HTR-8/SVneo (cell line): ENCODE data around the gene EPHA6.
A peak's percentile ranks its signal among the peaks of the same experiment; 100 is the strongest.

ENCODE experiments used
- DNase-seq: peaks from one replicate; pipeline ENCODE4 v3.0.0; 2011; ENCODE audit warnings: low spot score, mixed read lengths; ENCODE audit not compliant: insufficient read length
- FAIRE-seq: peaks from 2 replicates; lab custom pipeline; 2011; peaks lifted over from hg19 to GRCh38; lab: Jason Lieb, UNC

EPHA6 gene

DNA sequence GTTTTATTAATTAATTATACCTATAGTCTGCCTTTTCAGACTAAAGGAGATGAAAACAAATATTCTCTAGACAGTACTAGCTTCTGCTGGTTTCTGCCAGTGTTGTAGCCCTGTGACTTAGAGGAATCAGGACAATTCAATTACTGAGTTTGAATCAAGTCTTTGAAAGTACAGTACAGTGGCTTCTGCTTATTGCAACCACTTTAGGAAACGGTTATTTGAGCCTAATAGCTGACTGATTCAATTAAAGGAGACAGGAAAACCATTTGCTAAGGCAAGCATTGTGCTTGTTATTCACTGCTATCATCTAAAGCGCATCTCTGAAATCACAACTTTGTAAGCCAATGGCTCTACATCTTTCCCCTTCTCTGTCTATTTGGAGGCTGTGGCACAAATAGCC is 860.1 kb downstream of the EPHA6 start:
- FAIRE-seq (no peak), DNase-seq (no peak)

DNA sequence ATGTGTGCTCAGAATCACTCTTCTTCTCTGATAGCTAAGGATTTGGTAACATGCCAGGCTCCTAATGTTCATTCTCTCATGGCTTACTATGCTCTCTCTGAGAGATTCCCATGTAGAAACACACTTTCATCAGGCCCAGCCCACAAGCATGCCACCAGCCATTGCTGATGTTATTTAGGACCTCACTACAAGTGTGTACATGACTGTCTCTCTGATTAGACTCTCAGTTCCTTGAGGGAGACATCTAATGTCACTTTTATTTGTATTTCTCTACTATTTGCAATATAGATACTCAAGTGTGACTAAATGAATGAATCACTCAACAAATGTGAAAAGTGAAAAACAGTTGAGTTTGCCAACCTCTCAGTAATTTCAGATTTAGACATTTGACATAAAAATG is 865.8 kb downstream of the EPHA6 start:
- DNase-seq, result no peak
- no peak for FAIRE-seq

DNA sequence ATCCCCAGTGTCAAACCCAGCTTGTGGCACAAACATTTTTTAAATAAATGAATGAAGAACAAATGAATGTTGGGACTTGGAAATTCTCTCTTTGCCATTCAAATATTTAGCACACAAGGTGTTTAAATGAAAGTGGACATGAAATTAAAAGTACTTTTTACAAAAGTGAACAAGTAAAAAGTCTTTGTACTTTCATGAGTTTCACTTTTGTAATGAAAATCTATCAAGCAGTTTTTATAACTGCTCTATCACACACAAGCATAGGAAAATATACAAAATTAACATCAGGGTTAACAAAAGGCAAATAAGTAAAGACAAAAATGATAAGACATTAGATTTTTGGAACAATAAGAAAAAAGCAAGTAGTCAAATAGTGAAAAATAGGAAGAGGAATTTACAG is 866.3 kb downstream of the EPHA6 start:
- FAIRE-seq (no peak), DNase-seq (no peak)

DNA sequence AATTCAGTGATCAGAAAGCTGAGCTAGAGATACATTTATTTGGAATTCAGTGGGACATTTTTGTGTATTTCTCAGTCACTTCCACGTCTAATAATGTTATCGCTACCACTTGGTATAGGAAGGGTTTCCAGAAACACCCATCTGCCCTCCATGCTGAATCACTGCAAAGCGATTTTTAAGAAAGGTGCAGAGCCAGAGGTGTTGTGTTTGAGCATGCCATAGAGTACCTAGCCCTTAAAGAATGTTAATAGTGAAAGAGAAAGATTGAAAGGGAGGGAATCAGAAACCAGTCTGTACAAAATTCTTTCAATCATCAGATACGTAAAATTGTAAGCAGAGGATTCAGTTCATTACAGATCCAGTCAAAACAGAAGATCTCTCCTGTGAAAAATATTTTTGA is 870.1 kb downstream of the EPHA6 start:
- FAIRE-seq (no peak), DNase-seq (no peak)

DNA sequence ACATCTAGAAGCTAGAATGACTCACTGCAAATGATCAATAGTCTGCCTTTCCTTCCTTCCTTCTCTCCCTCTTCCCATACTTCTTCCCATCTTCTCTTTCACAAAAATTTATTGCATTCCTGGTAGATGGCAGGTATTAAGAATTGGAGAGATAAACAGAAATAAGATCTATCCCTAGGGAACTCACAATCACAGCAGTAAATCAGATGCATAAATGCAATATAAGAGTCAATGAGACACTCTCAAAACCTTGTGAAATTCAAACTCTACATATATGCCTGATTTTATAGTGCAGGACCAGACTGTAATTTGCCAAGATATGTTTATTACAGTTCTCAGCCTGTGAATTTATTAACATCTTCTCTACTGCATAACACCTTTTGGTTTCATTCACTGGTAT is 871.9 kb downstream of the EPHA6 start:
- FAIRE-seq (no peak), DNase-seq (no peak)

DNA sequence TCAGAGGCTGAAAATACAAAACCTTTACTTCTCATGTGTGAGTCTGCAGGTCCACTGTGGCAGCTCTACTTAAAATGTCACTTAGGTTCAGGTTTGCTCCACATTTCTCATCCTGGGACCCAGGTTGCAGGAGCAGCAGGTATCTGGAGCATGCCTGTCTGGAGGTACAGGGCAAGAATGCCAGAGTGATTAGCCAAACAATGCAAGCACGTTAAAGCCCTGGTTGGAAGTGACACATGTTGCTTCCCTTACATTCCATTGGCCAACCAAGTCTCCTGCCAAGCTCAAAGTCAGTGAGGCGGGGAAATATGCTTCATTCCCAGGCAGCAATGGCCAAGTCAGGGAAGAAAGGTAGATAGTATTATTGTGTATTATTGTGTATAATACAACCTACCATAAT is 873.3 kb downstream of the EPHA6 start:
- no peak for FAIRE-seq
- DNase-seq, result no peak

DNA sequence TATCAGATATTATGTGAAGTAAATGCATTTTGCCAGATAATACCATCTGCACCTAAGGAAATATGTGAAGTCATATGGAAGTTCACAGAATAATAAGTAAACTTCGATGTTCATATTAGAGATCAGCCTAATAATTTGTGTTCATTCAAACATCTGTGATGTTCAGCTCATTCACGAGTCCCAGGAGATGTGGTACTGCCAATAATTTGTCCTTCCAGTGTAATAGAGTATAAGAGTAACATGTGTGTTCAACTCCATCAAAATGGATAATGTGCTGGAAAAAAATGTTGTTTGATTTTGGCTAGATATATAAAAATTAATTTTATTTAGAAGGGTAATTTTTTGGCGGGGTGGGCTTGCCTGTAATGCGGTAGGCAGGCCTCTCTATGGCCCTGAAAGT is 874.7 kb downstream of the EPHA6 start:
- no peak for FAIRE-seq
- no peak for DNase-seq

DNA sequence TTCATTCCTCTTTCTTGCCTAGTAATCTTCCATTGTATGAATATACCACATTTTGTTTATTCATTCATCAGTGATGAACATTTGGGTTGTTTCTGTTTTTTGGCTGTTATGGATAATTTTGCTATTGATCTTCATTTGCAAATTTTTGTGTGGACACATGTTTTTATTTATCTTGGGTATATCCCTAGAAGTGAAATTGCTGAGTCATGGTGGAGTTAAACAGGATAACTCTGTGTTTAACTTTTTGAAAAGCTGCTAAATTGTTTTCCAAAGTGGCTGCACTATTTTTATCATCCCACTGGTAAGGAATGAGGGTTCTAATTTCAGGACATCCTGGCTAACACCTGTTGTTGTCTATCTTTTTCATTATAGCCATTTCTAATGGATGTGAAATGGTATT is 875.6 kb downstream of the EPHA6 start:
- FAIRE-seq, result no peak

DNA sequence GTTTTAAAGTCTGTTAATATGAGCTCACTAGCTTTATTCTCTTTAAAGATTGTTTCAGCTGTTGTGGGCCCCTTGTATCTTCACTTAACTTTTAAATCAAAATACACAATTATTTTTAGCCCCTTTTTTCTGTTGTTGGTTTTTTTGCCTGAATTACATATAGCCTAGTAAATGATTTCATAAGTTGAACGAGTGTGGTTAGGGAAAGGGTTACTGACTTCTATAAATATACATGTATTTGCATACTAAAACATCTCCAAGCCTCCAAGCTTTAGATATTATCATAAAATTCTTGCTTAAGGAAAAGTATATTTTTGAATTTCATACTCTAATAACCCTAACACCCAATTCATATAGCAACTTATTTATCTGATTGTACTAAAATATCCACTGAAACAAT is 877.0 kb downstream of the EPHA6 start:
- FAIRE-seq, result no peak
- no peak for DNase-seq

More for the DNA sequence above, 875.6 kb downstream of the EPHA6 start:
- DNase-seq, result no peak

DNA sequence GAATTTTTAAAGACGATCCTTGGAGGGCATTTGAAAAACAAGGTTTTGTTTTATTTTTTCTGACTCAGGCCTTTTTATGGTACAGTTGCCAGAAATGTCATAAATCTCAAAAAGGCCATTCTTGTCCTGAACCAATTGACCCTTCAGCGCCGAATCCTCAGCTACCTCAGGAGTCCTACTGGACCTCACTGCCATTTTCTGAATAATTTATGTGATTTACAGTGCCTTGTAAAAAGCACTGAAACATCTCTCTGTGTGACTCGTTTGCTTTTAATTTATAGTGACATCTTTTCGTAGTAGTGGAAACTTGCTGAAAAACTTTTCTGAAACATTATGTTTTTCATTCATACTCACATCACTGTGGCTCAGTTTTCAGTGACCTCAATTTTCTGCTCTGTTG is 878.0 kb downstream of the EPHA6 start:
- FAIRE-seq (no peak), DNase-seq (peak; percentile 10)

DNA sequence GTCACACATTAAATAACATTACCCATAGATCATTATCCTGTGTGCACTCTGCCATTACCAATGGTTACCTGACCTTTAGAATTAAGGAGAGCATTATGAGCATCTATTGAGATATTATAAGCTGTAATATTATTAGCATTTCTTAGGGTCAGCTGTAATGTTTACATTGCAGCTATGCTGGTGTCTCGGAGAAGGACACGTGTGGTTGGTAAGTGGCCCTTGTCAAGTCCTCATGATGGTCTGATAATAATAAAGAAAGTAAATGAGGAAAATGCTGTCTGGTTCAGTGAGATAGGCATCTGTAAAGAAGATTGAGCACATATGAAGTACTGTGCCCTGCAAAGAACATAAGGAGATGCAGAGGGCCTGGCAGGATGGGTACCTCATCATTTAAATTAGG is 878.4 kb downstream of the EPHA6 start:
- no peak for DNase-seq
- no peak for FAIRE-seq

DNA sequence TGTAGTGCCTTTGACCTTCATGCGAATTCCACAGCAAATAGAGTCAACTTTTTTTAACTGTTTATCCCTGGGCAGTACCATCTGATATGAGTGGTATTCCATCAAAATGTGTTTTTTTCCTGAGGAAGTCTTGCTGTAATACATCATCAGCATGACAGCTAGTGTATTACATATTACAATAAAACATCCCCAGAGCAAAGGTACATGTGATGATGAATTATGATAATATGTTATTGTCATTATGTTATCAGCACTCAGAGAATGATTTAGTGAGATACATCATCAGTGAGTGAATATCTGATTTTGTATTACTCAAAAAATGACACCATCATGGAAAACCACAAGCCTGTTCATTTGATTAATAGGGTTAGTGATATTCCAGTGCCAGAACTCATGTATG is 880.5 kb downstream of the EPHA6 start:
- DNase-seq (peak; percentile 24), FAIRE-seq (no peak)

DNA sequence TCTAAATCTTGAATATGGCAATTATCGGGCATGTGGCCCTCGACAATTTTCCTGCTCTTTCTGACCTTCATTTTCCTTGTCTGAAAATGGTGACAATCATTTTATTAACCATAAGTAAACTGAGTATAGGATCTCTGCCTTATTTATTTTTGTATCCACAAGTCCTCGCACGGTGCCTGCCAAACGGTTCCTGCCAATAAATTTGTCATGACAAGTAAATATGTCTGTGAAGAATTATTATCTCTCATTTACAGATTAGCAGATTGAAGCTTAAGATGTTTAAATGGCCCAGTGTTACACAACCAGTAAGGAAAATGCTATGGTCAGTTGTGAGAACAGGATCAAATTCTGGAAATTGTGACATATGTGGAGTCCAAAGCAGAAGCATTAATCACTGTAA is 884.3 kb downstream of the EPHA6 start:
- FAIRE-seq, result no peak
- no peak for DNase-seq

DNA sequence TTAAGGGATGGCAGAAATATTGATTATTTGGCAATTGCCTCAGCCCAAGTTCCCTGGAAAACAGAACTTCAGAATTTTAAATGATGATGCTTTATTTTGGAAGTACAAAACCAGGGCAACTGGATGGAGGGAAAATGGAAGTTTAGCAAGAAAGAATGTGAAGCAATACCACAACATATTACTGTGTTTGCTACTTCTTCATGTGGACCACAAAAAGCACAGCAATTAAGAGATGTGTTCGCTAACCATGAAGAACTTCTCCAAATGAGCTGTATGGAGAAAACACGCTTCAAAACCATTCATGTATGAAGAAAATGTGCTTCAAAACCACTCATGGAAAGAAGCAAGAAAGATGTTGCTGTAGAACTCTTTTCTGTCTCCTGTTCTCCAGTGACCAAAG is 885.5 kb downstream of the EPHA6 start:
- no peak for FAIRE-seq
- DNase-seq, result no peak

DNA sequence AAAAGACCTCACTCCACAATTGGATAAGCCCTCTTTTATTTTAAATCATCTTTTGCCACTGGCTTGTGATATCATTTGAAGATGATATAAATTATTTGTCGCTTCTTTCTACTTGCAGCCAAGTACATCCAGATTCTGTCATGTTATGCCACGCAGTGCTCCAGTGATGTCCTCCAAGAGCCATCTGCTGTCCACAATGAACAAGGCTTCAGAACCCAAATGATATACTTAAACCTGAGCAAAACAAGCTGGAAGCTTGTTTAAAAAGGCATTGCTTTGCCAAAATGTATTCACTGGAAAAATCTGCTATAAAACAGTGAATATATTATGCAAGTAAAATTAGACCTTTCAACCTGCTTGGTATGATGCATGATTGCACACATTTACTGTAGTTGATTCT is 891.4 kb downstream of the EPHA6 start:
- no peak for DNase-seq
- FAIRE-seq, result no peak

DNA sequence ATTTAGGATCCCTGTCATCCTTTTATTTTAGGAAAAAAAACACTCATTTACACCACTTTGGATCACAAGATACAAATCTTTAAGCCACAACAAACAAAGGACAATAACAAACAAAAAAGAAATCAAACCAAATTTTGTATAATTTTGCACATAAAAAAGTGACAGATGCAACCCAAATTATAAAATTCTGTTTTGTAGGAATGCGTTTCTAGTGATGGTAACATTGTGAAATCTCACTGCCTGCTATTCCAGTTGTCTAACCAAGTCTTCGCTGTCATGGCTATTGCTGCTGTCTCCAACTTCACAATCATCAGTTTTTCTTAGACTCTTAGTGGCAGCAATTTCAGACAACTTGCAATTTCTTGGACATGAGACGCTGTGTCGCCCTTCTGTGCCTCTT is 891.8 kb downstream of the EPHA6 start:
- FAIRE-seq, result no peak

DNA sequence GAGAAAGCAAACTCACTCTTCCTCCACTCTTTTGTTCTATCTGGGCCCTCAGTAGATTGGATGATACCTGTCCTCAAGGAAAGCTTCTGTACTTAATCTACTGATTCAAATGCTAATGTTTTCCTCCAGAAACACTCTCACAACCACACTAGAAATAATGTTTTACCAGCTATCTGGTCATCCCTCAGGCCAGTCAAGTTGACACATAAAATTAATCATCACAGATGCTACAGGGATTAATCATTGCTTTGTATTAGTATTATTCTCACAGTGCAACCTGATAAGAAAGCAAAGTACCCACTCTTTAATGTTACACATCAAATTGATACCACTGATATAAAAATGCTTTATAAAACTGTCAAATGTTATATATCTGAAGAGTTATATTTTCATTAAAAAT is 897.3 kb downstream of the EPHA6 start:
- DNase-seq (no peak), FAIRE-seq (no peak)

More for the DNA sequence above, 891.8 kb downstream of the EPHA6 start:
- no peak for DNase-seq

DNA sequence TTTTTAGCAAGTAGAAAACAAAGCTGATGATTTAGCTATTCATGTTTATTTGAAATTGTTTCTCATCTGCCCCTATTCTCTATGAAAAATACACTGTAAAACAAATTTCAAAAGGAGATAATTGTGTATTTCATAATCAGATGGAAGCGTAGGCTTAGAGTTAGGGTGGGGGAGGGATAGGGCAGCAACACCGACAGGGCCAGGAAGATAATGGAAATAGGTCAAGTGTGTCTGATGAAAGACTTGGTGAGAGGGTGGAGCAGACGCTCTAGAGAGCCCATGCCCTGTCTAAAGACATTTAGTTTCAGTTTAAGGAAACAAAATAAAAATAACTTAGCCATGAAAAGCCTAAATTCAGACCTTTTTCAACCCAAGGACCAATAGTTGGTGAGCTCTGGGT is 898.5 kb downstream of the EPHA6 start:
- DNase-seq, result no peak
- FAIRE-seq, result no peak

DNA sequence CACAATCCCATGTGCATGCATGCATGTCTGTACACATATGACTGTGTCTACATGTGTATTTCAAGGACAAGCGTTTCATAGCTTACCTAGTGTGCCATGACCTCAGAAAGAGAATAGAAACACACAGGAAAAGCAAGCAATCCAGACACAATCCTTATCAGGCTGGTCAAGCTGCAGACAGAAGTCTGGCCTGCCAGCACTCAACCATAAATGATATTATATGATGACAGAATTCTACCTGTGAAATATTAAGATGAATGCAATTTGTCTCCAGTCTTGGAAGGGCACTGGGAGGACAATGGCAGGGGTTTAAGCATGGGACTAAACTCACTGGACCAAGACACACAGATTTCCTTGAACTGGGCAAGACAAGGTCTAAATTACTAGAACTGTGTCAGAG is 899.2 kb downstream of the EPHA6 start:
- DNase-seq (no peak), FAIRE-seq (peak; percentile 31)

DNA sequence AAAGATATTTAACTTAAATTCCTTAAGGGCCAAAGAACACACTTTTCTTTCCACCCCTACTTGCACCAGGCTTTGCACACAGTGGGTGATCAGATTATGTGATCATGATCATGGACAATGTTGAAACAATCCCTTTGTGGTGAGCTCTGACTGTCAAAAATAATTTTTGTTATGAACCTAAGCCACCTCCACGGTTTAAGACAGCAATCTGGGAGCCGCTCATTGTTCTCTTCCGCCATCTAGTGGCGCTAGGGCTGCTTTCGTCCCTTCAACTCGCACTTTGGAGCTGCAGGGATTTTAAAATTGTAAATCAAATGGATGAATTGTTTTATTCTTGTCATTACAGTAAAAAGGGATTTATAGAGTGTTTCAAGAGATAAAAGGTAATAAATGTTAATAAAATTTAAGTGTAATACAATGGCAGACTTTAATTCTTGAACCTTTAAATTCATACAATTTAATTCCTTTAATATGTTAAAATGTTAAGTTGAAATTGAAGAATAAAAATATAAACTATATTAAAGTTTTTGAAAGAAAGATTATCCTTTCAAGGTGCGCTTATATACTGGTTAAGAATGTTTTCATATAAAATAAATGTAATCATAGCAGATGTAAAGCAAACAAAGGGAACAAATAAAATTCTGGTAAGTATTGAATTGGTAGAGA is 904.9 kb downstream of the EPHA6 start:
- no peak for FAIRE-seq
- peak; percentile 32 for DNase-seq

DNA sequence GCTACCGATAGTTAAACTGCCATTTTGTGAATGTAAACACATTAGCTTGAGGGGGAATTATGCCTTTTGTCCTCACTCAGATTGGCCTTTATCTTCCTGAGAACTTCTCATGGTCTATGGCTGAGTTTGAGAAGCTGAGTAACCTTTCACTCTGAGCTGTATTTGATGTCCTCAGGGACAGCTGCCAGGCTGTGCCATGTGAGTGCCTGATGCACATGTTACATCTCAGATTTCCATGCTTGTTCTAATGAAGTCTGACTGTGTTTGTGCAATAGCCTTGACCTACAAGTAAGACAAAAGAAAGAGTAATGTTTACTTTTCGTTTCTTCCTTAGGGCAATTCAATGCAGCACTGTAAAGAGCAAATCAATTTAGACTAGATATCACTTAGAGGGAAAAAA is 906.0 kb downstream of the EPHA6 start:
- FAIRE-seq (no peak), DNase-seq (no peak)

DNA sequence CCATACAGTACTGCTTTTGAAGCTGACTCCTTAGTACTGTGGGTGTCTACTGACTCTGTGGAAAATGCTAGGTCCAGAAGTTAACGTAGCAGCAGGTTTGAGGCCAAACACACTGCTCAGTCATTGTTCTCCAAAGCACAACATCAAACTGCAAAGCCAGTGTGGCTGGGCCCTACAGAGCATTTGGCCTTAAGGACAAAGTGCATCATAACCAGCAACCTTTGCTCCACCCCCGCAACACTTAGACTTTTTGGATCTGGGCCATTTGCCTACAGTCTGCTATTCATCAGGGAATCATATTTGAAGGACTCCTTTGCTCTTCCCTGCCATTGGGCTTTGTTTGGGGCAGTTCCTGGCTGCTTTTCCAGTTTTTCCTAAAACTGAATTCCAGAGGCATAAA is 907.1 kb downstream of the EPHA6 start:
- DNase-seq (no peak), FAIRE-seq (no peak)

DNA sequence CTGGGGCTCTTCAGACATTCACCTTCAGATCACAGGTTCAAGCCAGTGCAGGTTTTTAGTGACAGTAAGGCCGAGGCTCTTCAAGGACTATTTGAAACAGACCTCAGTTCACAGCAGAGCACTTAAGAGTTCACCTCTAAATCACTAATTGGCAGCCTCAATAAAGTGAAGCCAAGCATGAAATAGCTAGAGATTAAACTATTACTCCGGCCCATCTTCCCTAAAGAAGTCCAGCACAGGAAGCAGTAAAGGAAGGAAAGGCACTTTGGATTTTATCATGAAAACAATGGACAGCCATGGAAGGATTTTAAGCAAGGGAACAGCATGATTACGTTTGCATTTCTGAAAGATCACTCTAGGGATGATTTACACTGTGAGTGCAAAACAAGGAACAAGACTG is 922.5 kb downstream of the EPHA6 start:
- DNase-seq, result no peak

More for the DNA sequence above, 922.5 kb downstream of the EPHA6 start:
- no peak for FAIRE-seq
